Measurements from ENCODE around the gene SLC25A23.

SLC25A23 gene

GRCh38 chr19:6424939-6425731 lies 34.5 kb downstream of the SLC25A23 start:
- peak; percentile 100 for DNase-seq (ENCODE audit: low read depth)
- peak overlapping the region; percentile 4 for H3K4me3 ChIP-seq (ENCODE audit: control insufficient read depth, low read depth, low read length)
- TF ChIP-seq CTCF (conservative IDR thresholded peaks at IDR 0.05; ENCODE audit: control insufficient read depth, insufficient read depth, low read depth, low read length): no peak

GRCh38 chr19:6424195-6424938 lies 35.2 kb downstream of the SLC25A23 start, which contains the start of gene KHSRP:
Gene KHSRP, minus strand, starts transcription at chr19:6424811. Its CDS starts 110 bp downstream, at chr19:6424701.
- TF ChIP-seq CTCF (conservative IDR thresholded peaks at IDR 0.05; ENCODE audit: control insufficient read depth, insufficient read depth, low read depth, low read length): no peak
- H3K4me3 ChIP-seq (ENCODE audit: control insufficient read depth, low read depth, low read length): peak within 1 kb of the TSS; percentile 97
- no peak for DNase-seq (ENCODE audit: low read depth)

GRCh38 chr19:6423499-6424194 lies 35.9 kb downstream of the SLC25A23 start:
- DNase-seq (ENCODE audit: low read depth): peak; percentile 49
- H3K4me3 ChIP-seq (ENCODE audit: control insufficient read depth, low read depth, low read length): peak overlapping the region; percentile 97
- no peak for TF ChIP-seq CTCF (conservative IDR thresholded peaks at IDR 0.05; ENCODE audit: control insufficient read depth, insufficient read depth, low read depth, low read length)

- no peak overlapping the region for H3K4me3 ChIP-seq (ENCODE audit: control insufficient read depth, low read depth, low read length)
- no peak for TF ChIP-seq CTCF (conservative IDR thresholded peaks at IDR 0.05; ENCODE audit: control insufficient read depth, insufficient read depth, low read depth, low read length)
Measured at GRCh38 chr19:6421075-6422014, 38.2 kb downstream of the SLC25A23 start.

GRCh38 chr19:6418562-6418932 lies 41.0 kb downstream of the SLC25A23 start:
- no peak for DNase-seq (ENCODE audit: low read depth)
- H3K4me3 ChIP-seq (ENCODE audit: control insufficient read depth, low read depth, low read length): no peak overlapping the region
- TF ChIP-seq CTCF (conservative IDR thresholded peaks at IDR 0.05; ENCODE audit: control insufficient read depth, insufficient read depth, low read depth, low read length): no peak

More at GRCh38 chr19:6421075-6422014, 38.2 kb downstream of the SLC25A23 start:
- no peak for DNase-seq (ENCODE audit: low read depth)
